Cardiac muscle cell (in vitro differentiated cells and primary cell): ENCODE measurements around the gene CDH15. TPM values are rescaled to one million over a fixed set of nuclear protein-coding genes. Genes with fewer than 3 reads are reported as not detected.

Source experiments
- DNase-seq, 2 donors: peaks; one replicate each; pipeline versions ENCODE4 v3.0.0 to v3.0.0-alpha.2; 2010 to 2017; ENCODE audit warnings: low read depth in 1 of 2, low spot score in 1 of 2
- H3K27ac ChIP-seq: fragments of 200-600 bp; sonication (generic); 2 replicates; pipeline ENCODE4 v1.5.1; 2016
- H3K27me3 ChIP-seq: fragments of 200-600 bp; sonication (generic); 2 replicates; pipeline ENCODE4 v1.6.0; 2016; ENCODE audit warnings: control low read depth
- H3K36me3 ChIP-seq: fragments of 200-600 bp; sonication (generic); 2 replicates; pipeline ENCODE4 v1.5.1; 2016; ENCODE audit warnings: control low read depth
- H3K4me1 ChIP-seq: fragments of 200-600 bp; sonication (generic); 2 replicates; pipeline ENCODE4 v1.8.1; 2017; ENCODE audit warnings: low read depth, mild to moderate bottlenecking, mixed run types
- H3K4me3 ChIP-seq: fragments of 200-600 bp; sonication (generic); 2 replicates; pipeline ENCODE4 v1.5.1; 2016; ENCODE audit warnings: mild to moderate bottlenecking
- H3K9me3 ChIP-seq: fragments of 200-600 bp; sonication (generic); 2 replicates; pipeline ENCODE4 v1.5.1; 2017; ENCODE audit warnings: low read depth, mild to moderate bottlenecking, control low read depth
- polyA plus RNA-seq: library from polyadenylated mRNA; unstranded; fragments of >200 nt; fragmentation: Nextera tagmentation; extraction: Ambion mirVana; gene quantifications from 2 replicates; pipeline ENCODE4 v1.2.1, GENCODE V29; 2016
- total RNA-seq: library from RNA; depleted of rRNA; stranded (reverse); fragments of >200 nt; gene quantifications from 2 replicates; pipeline ENCODE4 v1.2.3, GENCODE V29; 2016
- TF ChIP-seq, protein P1 (sequence below): IDR thresholded peaks from 2 replicates; pipeline ENCODE4 v1.5.1; 2012; ENCODE audit warnings: low read depth, mild to moderate bottlenecking, low read length

CDH15 gene
- total and polyA plus RNA-seq, 2 experiments from 2014 or later = 0.78 to 1.5 TPM

DNA sequence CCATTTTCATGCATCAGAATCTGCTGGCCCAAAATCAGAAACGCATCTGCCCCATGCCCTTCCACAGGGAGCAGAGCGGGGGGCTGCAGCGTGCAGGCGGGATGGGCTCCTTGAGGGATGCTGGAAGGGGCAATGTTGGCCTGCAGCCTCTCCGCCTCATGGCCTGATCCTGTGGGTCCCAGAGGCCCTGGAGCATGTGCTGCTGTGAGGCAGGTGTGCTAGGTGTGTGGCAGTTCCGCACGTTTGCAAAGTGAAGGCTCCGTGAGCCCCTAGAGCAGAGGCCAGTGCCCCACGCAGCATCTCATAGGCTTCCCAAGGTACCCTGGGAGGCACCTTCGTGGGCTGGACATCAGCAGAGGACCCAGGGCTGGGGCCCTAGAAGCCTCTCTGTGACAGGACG, 36.4 kb upstream of the CDH15 start:
- no peak overlapping the region for H3K4me3 ChIP-seq

DNA sequence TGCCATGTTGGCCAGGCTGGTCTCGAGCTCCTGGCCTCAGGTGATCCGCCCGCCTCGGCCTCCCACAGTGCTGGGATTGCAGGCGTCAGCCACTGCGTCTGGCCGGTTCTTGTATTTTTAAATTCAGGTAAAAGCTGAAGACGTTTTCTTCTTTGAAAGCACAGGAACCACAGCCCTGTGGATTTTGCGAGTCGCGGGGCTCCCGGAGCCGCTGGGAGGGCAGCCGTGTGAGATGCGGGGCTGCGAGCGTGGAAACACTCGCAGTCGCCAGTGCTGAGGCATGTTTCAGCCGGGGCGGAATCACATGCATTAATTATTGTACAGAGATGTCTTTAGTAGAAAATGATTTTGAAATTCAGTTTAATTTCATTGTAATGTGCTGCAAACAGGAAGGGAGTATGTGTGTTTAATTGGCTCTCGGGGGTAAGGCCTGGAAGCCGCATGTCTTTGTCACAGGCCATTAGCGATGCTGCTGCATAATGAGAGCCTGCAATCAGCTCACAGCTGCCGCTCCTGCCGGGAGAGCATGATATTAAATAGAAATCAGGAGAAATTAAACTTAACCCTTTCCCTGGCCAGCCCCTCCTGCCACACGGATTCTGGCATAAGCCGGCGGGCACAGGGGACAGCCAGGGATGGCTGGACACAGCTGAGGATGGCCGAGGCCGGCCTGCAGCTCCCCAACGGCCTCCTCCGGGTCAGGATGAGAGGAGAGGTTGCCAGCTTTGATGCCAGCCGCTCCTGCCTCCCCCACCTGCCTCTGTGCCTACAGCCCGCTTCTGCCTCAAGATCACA, 35.4 kb upstream of the CDH15 start:
- Histone ChIP-seq H3K9me3 (no peaks in the 10 kb centered on the region), H3K4me3 (no peak overlapping the region), H3K27ac (no peak overlapping the region), H3K27me3 (no peaks in the 10 kb centered on the region), H3K36me3 (no peaks in the 10 kb centered on the region), H3K4me1 (no peaks in the 10 kb centered on the region)
- TF ChIP-seq, protein P1, sequence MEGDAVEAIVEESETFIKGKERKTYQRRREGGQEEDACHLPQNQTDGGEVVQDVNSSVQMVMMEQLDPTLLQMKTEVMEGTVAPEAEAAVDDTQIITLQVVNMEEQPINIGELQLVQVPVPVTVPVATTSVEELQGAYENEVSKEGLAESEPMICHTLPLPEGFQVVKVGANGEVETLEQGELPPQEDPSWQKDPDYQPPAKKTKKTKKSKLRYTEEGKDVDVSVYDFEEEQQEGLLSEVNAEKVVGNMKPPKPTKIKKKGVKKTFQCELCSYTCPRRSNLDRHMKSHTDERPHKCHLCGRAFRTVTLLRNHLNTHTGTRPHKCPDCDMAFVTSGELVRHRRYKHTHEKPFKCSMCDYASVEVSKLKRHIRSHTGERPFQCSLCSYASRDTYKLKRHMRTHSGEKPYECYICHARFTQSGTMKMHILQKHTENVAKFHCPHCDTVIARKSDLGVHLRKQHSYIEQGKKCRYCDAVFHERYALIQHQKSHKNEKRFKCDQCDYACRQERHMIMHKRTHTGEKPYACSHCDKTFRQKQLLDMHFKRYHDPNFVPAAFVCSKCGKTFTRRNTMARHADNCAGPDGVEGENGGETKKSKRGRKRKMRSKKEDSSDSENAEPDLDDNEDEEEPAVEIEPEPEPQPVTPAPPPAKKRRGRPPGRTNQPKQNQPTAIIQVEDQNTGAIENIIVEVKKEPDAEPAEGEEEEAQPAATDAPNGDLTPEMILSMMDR = no peak
- no peak for DNase-seq

More for the DNA sequence above, 36.4 kb upstream of the CDH15 start:
- TF ChIP-seq, protein P1 = no peak
- Histone ChIP-seq H3K4me1 (no peaks in the 10 kb centered on the region), H3K27ac (no peak overlapping the region), H3K27me3 (no peaks in the 10 kb centered on the region), H3K36me3 (no peaks in the 10 kb centered on the region), H3K9me3 (no peaks in the 10 kb centered on the region)
- no peak for DNase-seq

DNA sequence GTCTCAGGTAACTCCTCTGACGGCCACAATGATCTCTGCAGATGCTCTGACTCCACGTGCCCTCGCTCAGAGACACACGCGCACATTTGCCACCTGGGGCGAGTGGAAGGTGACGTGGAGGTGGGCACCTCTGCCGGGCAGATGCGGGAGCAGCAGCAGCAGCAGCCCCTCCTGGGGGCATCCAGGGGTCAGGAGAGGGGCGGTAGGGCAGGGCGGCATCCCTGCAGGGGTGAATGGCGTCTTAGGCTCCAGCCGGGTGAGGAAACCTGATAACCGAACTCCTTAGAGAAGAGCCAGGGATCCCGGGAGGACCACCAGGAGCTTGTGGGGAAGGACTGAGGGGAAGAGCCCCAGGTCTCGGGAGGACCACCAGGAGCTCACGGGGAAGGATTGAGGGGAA, 34.6 kb upstream of the CDH15 start:
- Histone ChIP-seq H3K4me1 (no peaks in the 10 kb centered on the region), H3K4me3 (no peak overlapping the region), H3K27me3 (no peaks in the 10 kb centered on the region), H3K9me3 (no peaks in the 10 kb centered on the region), H3K36me3 (no peaks in the 10 kb centered on the region), H3K27ac (no peak overlapping the region)
- TF ChIP-seq, protein P1 = no peak
- no peak for DNase-seq

DNA sequence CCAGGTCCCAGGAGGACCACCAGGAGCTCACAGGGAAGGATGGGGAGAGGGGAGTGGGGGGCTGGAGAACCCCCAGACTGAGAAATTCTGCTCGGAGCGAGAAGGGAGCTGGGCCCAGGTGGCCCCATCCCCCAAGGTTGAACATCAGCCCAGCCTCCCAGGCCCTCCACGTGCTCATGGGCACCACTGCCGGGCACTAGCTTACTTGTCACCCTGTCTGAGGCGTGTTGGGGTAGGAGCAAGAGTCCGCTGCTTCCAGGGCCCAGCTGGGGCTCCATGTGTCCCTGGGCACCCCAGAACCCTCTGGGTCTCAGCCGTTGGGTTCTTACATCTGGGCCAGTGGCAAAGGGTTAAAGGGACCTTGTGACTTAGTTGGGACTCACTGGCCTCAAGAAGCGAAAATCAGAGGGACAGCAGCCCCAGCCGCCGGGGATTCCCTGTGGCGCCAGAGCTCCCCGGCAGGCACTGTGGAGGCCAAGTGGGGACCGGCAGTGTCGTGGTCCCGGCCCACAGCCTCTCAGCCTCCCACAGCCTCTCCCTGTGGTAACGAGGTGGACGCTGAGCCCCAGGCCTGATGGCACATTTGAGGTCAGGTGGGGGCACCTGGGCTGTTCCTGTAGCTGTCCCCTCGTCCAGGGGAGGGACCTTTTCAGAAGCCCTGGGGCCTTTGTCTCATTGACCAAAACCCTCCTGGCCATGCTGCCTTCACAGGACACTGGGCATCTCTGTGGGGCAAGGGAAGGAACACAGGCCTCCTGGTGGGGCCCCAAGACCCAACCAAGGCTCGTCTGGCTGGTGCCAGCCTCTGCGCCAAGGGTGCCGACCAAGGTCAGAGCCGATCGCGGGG, 33.7 kb upstream of the CDH15 start:
- H3K27ac ChIP-seq = no peak overlapping the region
- no peak for DNase-seq
- H3K27me3 ChIP-seq = no peaks in the 10 kb centered on the region
- no peaks in the 10 kb centered on the region for H3K4me1 ChIP-seq
- no peak overlapping the region for H3K4me3 ChIP-seq
- no peaks in the 10 kb centered on the region for H3K36me3 ChIP-seq
- no peaks in the 10 kb centered on the region for H3K9me3 ChIP-seq
- TF ChIP-seq, protein P1 = no peak

DNA sequence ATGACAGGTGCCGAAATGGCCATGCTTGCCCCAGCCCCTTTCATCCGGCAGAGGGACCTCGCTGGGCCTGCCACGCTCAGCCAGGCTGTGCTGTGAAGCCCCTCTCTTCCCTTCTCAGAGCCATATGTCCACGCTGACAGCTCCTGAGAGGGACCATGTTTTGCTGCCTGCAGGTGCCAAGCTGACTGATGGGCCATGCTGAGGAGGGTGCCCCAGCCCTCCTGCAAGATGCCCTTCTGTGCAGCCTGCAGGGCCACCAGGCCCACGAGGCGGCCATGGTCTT, 33.1 kb upstream of the CDH15 start:
- no peaks in the 10 kb centered on the region for H3K27me3 ChIP-seq
- no peak for DNase-seq
- TF ChIP-seq, protein P1 = no peak
- no peaks in the 10 kb centered on the region for H3K9me3 ChIP-seq
- H3K4me3 ChIP-seq = no peak overlapping the region
- H3K36me3 ChIP-seq = no peaks in the 10 kb centered on the region
- no peaks in the 10 kb centered on the region for H3K4me1 ChIP-seq
- no peak overlapping the region for H3K27ac ChIP-seq
